ENCODE results near the gene OR2T11. TPM values are rescaled to one million over a fixed set of nuclear protein-coding genes. Genes with fewer than 3 reads are reported as not detected.
A peak's percentile ranks its signal among the peaks of the same experiment; 100 is the strongest.
"Not testable (repeated sequence)": the region's sequence is repeated elsewhere in the genome, so short reads cannot be mapped to it uniquely, and the experiment has no call there.

OR2T11 gene
- total RNA-seq, 3 donors from 2014 or later = not detected

DNA sequence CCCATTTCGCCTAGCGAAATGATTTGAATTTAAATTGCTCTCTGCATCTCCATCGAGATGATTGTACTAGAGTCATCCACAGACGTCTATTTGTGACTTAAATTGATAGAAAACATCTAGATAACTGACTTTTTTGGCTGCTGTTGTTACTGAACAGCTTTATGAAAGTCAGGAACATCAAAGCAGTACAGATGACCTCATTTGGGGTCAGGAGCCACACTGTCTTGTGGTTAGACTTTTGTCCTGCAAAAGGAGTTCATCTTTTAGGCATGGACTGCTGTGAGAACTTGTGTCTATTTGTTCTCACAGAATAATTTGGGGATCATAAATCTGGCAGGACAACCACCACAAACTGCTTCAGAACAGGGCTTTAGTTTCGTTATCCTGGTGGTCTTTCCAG, 4.8 kb upstream of the OR2T11 start:
- intact Hi-C loops (cut with DNase I, micrococcal nuclease); H3K4me3 ChIP-seq; H3K9me3 ChIP-seq; H3K4me1 ChIP-seq (ENCODE audit: low read depth); H3K36me3 ChIP-seq (ENCODE audit: low read depth); ATAC-seq; DNase-seq: not testable (repeated sequence)

- DNase-seq; H3K36me3 ChIP-seq (ENCODE audit: low read depth); H3K4me3 ChIP-seq; H3K9me3 ChIP-seq; H3K4me1 ChIP-seq (ENCODE audit: low read depth); intact Hi-C loops (cut with DNase I, micrococcal nuclease): not testable (repeated sequence)
- peak; percentile 49 for ATAC-seq
Measured at GRCh38 chr1:248636612-248637011, 1.7 kb upstream of the OR2T11 start.

GRCh38 chr1:248631354-248632008, 3.4 kb downstream of the OR2T11 start:
- H3K9me3 ChIP-seq = no peaks in the 10 kb centered on the region
- peak in 1 of 3 donors; percentile 59 for DNase-seq
- TF ChIP-seq CTCF (IDR thresholded peaks at IDR 0.05) = no peak
- no peaks in the 10 kb centered on the region for H3K36me3 ChIP-seq (ENCODE audit: low read depth)
- intact Hi-C loops (cut with DNase I, micrococcal nuclease) = no loop called here
- no peaks in the 10 kb centered on the region for H3K4me1 ChIP-seq (ENCODE audit: low read depth)
- ATAC-seq = peak; percentile 95
- no peak overlapping the region for H3K4me3 ChIP-seq

DNA sequence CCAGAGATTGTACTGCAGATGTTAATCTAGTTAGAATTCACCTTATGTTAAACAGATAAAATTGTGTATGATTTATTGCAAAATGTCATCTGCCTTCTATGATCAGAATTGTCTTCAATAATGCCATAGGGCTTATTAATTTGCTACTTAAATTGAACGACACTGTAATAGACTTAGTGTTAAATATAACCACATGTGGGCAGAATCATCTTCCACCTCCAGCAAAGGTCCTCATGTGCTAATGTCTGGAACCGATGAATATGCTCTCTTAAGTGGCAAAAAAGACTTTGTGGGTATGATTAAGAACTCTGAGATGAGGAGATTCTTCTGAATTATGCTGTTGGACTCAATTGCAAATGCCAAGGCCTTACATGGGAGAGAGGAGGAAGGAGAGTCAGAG, 4.3 kb downstream of the OR2T11 start:
- no peaks in the 10 kb centered on the region for H3K9me3 ChIP-seq
- intact Hi-C loops (cut with DNase I, micrococcal nuclease) = no loop called here
- no peak for TF ChIP-seq CTCF (IDR thresholded peaks at IDR 0.05)
- no peak overlapping the region for H3K4me3 ChIP-seq
- ATAC-seq = no peak
- DNase-seq = no peak
- H3K36me3 ChIP-seq (ENCODE audit: low read depth) = no peaks in the 10 kb centered on the region
- H3K4me1 ChIP-seq (ENCODE audit: low read depth) = no peaks in the 10 kb centered on the region

DNA sequence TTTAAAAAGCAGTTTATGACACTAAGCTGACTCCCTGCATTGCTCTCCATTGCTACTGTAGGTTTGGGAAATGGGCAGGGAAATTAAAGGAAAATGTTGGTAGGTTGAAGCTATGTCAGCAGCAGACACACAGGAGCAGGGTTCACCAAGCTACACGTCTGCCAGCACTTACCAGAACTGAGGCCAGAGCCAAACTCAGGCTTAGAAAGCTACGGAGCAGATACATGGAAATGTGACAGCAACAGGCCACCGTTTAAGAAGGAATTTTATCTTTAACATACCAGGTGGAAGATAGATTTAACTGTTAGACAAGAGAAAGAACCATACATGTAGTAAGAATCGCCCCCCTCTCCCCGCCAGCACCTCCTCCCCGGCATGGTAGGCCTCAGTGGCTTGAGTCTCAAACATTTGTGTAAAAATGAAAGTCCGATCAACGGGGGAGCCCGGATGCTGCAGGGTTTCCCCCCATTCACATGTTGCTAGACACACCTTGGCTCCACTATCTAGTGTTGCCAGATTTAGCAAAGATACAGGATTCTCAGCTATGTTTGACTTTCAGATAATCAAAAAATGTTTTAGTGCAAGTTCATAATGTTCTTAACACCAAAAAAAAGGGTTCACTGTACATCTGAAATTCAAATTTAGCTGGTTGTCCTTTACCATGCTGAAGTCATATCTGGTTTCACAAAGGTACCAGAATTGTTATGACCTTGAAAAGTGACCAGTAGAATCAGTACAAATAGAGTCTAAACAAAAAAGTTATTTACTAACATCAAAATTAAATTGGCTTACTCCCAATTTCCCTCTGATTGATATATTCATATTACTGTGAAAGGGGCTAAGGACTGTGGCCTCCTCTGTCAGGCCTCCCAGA, 6.7 kb downstream of the OR2T11 start:
- intact Hi-C loops (cut with DNase I, micrococcal nuclease) = no loop called here

DNA sequence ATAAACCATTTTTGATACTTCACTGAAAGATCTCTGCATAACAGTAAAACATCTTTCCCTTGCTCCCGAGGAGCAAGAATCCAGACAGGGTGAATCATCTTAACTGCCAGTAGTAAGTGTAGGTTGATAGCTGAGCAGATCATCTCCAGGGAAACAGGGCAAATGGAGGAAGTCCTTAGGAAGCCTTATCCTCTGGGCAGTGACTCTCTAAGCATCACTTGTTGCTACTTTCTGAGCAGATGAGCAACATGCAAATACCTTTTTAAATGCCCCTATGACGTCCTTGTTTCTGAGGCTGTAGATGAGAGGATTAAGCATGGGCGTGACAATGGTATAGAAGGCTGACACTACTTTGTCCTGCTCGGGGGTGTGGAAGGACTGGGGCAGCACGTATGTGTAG, 8.9 kb downstream of the OR2T11 start:
- intact Hi-C loops (cut with DNase I, micrococcal nuclease) = no loop called here

More for the DNA sequence above, 6.7 kb downstream of the OR2T11 start:
- H3K9me3 ChIP-seq = no peaks in the 10 kb centered on the region
- no peak for TF ChIP-seq CTCF (IDR thresholded peaks at IDR 0.05)
- DNase-seq (no peak), ATAC-seq (no peak)
- no peaks in the 10 kb centered on the region for H3K4me1 ChIP-seq (ENCODE audit: low read depth)
- no peak overlapping the region for H3K4me3 ChIP-seq
- no peaks in the 10 kb centered on the region for H3K36me3 ChIP-seq (ENCODE audit: low read depth)

More for the DNA sequence above, 8.9 kb downstream of the OR2T11 start:
- DNase-seq (no peak), ATAC-seq (no peak)
- no peak overlapping the region for H3K4me3 ChIP-seq
- no peaks in the 10 kb centered on the region for H3K4me1 ChIP-seq (ENCODE audit: low read depth)
- no peaks in the 10 kb centered on the region for H3K36me3 ChIP-seq (ENCODE audit: low read depth)
- TF ChIP-seq CTCF (IDR thresholded peaks at IDR 0.05) = no peak
- no peaks in the 10 kb centered on the region for H3K9me3 ChIP-seq

Measured in mucosa of descending colon (tissue), 3 donors.